OCI-LY3 (cell line): ENCODE results near the gene MMRN1.

ENCODE experiments used
- H2AFZ ChIP-seq: fragments of 200-600, 300-600 bp; shearing (Covaris generic); 2 replicates; pipeline ENCODE4 v1.6.0; 2014; ENCODE audit warnings: antibody characterized with exemption, low read depth, low read length
- H3K27ac ChIP-seq: fragments of 200-600, 300-600 bp; sonication (generic); 2 replicates; pipeline ENCODE4 v1.5.1; 2014; ENCODE audit warnings: mild to moderate bottlenecking, low read length, moderate library complexity, mixed read lengths
- H3K27me3 ChIP-seq: fragments of 200-600, 300-600 bp; sonication (generic); 2 replicates; pipeline ENCODE4 v1.6.1; 2014; ENCODE audit warnings: low read depth, low read length, mixed read lengths
- H3K36me3 ChIP-seq: fragments of 200-600, 300-600 bp; sonication (generic); replicated peaks from 2 replicates; pipeline ENCODE3; 2014; ENCODE audit warnings: low read depth, low read length, mixed read lengths
- H3K4me1 ChIP-seq: fragments of 300-600, 200-600 bp; sonication (generic); 2 replicates; pipeline ENCODE4 v1.6.1; 2014; ENCODE audit warnings: low read length, mixed read lengths
- H3K4me2 ChIP-seq: fragments of 200-600, 300-600 bp; sonication (generic); 2 replicates; pipeline ENCODE4 v1.6.1; 2014; ENCODE audit warnings: low read length, mixed read lengths
- H3K4me3 ChIP-seq: fragments of 300-600, 200-600 bp; sonication (generic); 2 replicates; pipeline ENCODE4 v1.5.1; 2014; ENCODE audit warnings: antibody characterized with exemption, mild to moderate bottlenecking, low read length, moderate library complexity
- H3K79me2 ChIP-seq: fragments of 300-600, 200-600 bp; shearing (Covaris generic); 2 replicates; pipeline ENCODE4 v1.6.1; 2014; ENCODE audit warnings: mild to moderate bottlenecking, low read length, mixed read lengths
- H3K9ac ChIP-seq: fragments of 300-600, 200-600 bp; shearing (Covaris generic); 2 replicates; pipeline ENCODE4 v1.6.0; 2014; ENCODE audit warnings: mild to moderate bottlenecking, low read length, moderate library complexity
- H3K9me3 ChIP-seq: fragments of 200-600, 300-600 bp; shearing (Covaris generic); 2 replicates; pipeline ENCODE4 v1.6.1; 2014; ENCODE audit warnings: low read length, mixed read lengths; ENCODE audit not compliant: insufficient read depth
- H4K20me1 ChIP-seq: fragments of 200-600, 300-600 bp; sonication (generic); 2 replicates; pipeline ENCODE4 v1.6.1; 2016; ENCODE audit warnings: low read length, mixed read lengths; ENCODE audit not compliant: insufficient read depth
- EZH2phosphoT487 ChIP-seq: fragments of 200-600 bp; shearing (Covaris generic); IDR thresholded peaks from 2 replicates; pipeline ENCODE4 v1.6.1; 2018; ENCODE audit warnings: antibody characterized with exemption, mixed run types, low read depth
- TF ChIP-seq, protein P1 (sequence below): fragments of 200-600, 300-600 bp; sonication (generic); IDR thresholded peaks from 2 replicates; pipeline ENCODE4 v1.5.1; 2014; ENCODE audit warnings: antibody characterized with exemption, low read length, low read depth

The MMRN1 gene

GRCh38 chr4:90002441-90003062 is 107.9 kb downstream of the MMRN1 start:
- Histone ChIP-seq H4K20me1 (no peaks in the 10 kb centered on the region), H3K4me2 (no peak overlapping the region), H3K9ac (no peak overlapping the region), H3K9me3 (no peaks in the 10 kb centered on the region), H3K36me3 (no peaks in the 10 kb centered on the region), H3K79me2 (no peaks in the 10 kb centered on the region), H2AFZ (no peak overlapping the region; the same call in 1 of the 2 replicates), H3K4me3 (no peak overlapping the region), H3K27me3 (no peaks in the 10 kb centered on the region), H3K27ac (no peak overlapping the region), H3K4me1 (no peaks in the 10 kb centered on the region)
- TF ChIP-seq, protein P1, sequence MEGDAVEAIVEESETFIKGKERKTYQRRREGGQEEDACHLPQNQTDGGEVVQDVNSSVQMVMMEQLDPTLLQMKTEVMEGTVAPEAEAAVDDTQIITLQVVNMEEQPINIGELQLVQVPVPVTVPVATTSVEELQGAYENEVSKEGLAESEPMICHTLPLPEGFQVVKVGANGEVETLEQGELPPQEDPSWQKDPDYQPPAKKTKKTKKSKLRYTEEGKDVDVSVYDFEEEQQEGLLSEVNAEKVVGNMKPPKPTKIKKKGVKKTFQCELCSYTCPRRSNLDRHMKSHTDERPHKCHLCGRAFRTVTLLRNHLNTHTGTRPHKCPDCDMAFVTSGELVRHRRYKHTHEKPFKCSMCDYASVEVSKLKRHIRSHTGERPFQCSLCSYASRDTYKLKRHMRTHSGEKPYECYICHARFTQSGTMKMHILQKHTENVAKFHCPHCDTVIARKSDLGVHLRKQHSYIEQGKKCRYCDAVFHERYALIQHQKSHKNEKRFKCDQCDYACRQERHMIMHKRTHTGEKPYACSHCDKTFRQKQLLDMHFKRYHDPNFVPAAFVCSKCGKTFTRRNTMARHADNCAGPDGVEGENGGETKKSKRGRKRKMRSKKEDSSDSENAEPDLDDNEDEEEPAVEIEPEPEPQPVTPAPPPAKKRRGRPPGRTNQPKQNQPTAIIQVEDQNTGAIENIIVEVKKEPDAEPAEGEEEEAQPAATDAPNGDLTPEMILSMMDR, result no peak
- no peak for TF ChIP-seq EZH2phosphoT487
